SK-N-SH treated with all-trans-retinoic acid at 6 μM for 48 hours (cell line): ENCODE measurements around the gene VPS13A.

Experiments used
- ATAC-seq: fragments of 200-7000 bp; cut with Tn5 transposase; 3 replicates; pipeline ENCODE4 v1.9.1; 2020; ENCODE audit warnings: mild to moderate bottlenecking, moderate library complexity
- BACH2 ChIP-seq: fragments of 250-450 bp; sonication (Bioruptor Pico); IDR thresholded peaks from 2 replicates; pipeline ENCODE4 v1.9.0; 2021; ENCODE audit warnings: mild to moderate bottlenecking, borderline replicate concordance
- CREB5 ChIP-seq: fragments of 250-450 bp; sonication (Bioruptor Pico); IDR thresholded peaks from 2 replicates; pipeline ENCODE4 v1.5.1; 2020; ENCODE audit warnings: low read depth, mild to moderate bottlenecking, moderate library complexity
- CSDC2 ChIP-seq: fragments of 250-450 bp; sonication (Bioruptor Pico); IDR thresholded peaks from 2 replicates; pipeline ENCODE4 v1.5.0; 2020; ENCODE audit warnings: mild to moderate bottlenecking, moderate library complexity
- GLIS3 ChIP-seq: fragments of 250-450 bp; sonication (Bioruptor Pico); IDR thresholded peaks from 2 replicates; pipeline ENCODE4 v1.5.0; 2020; ENCODE audit warnings: mild to moderate bottlenecking, moderate library complexity
- OSR1 ChIP-seq: fragments of 250-450 bp; sonication (Bioruptor Pico); IDR thresholded peaks from 2 replicates; pipeline ENCODE4 v1.8.0; 2022; ENCODE audit warnings: moderate library complexity, mild to moderate bottlenecking, inconsistent platforms
- PATZ1 ChIP-seq: fragments of 250-450 bp; sonication (Bioruptor Pico); IDR thresholded peaks from 2 replicates; pipeline ENCODE4 v1.8.0; 2020; ENCODE audit warnings: mild to moderate bottlenecking, moderate library complexity, borderline replicate concordance
- POU6F1 ChIP-seq: fragments of 250-450 bp; sonication (Bioruptor Pico); IDR thresholded peaks from 2 replicates; pipeline ENCODE4 v1.8.0; 2021; ENCODE audit warnings: low read depth, mild to moderate bottlenecking, moderate library complexity, borderline replicate concordance
- PPARA ChIP-seq: fragments of 250-450 bp; sonication (Bioruptor Pico); IDR thresholded peaks from 2 replicates; pipeline ENCODE4 v1.5.0; 2020; ENCODE audit warnings: mild to moderate bottlenecking, borderline replicate concordance
- RARB ChIP-seq: fragments of 250-450 bp; sonication (Bioruptor Pico); IDR thresholded peaks from 2 replicates; pipeline ENCODE4 v1.8.0; 2021; ENCODE audit warnings: mild to moderate bottlenecking, moderate library complexity
- SNAI2 ChIP-seq: fragments of 250-450 bp; sonication (Bioruptor Pico); IDR thresholded peaks from 2 replicates; pipeline ENCODE4 v1.5.0; 2020; ENCODE audit warnings: mild to moderate bottlenecking, moderate library complexity
- TCF4 ChIP-seq: fragments of 250-450 bp; sonication (Bioruptor Pico); IDR thresholded peaks from 2 replicates; pipeline ENCODE4 v1.8.0; 2021; ENCODE audit warnings: mild to moderate bottlenecking, moderate library complexity, borderline replicate concordance
- TOX ChIP-seq: fragments of 250-450 bp; sonication (Bioruptor Pico); IDR thresholded peaks from 2 replicates; pipeline ENCODE4 v1.8.0; 2021; ENCODE audit warnings: mild to moderate bottlenecking, moderate library complexity, borderline replicate concordance
- ZC3H10 ChIP-seq: fragments of 250-450 bp; sonication (Bioruptor Pico); IDR thresholded peaks from 2 replicates; pipeline ENCODE4 v1.5.1; 2021; ENCODE audit warnings: mild to moderate bottlenecking, moderate library complexity
- ZFP3 ChIP-seq: fragments of 250-450 bp; sonication (Bioruptor Pico); IDR thresholded peaks from 2 replicates; pipeline ENCODE4 v1.5.0; 2020; ENCODE audit warnings: mild to moderate bottlenecking, moderate library complexity
- ZFP30 ChIP-seq: fragments of 450-650 bp; formaldehyde crosslinking; IDR thresholded peaks from 2 replicates; pipeline ENCODE4 v1.5.0; 2022; ENCODE audit warnings: mild to moderate bottlenecking, moderate library complexity
- ZNF565 ChIP-seq: fragments of 450-650 bp; formaldehyde crosslinking; conservative IDR thresholded peaks from 2 replicates; pipeline ENCODE4 v1.5.0; 2020; ENCODE audit warnings: low read depth, mild to moderate bottlenecking, moderate library complexity
- ZNF70 ChIP-seq: fragments of 450-650 bp; formaldehyde crosslinking; IDR thresholded peaks from 2 replicates; pipeline ENCODE4 v1.5.0; 2020; ENCODE audit warnings: mild to moderate bottlenecking, moderate library complexity
- ZNF8 ChIP-seq: fragments of 450-650 bp; formaldehyde crosslinking; IDR thresholded peaks from 2 replicates; pipeline ENCODE4 v1.5.0; 2020; ENCODE audit warnings: mild to moderate bottlenecking, moderate library complexity
- TF ChIP-seq, protein P1 (sequence below): fragments of 250-450 bp; sonication (Bioruptor Pico); IDR thresholded peaks from 2 replicates; pipeline ENCODE4 v1.5.0; 2020; ENCODE audit warnings: mild to moderate bottlenecking, moderate library complexity
- TF ChIP-seq, protein P2 (sequence below): fragments of 250-450 bp; sonication (Bioruptor Pico); IDR thresholded peaks from 2 replicates; pipeline ENCODE4 v1.5.1; 2021; ENCODE audit warnings: mild to moderate bottlenecking, moderate library complexity

VPS13A gene

DNA sequence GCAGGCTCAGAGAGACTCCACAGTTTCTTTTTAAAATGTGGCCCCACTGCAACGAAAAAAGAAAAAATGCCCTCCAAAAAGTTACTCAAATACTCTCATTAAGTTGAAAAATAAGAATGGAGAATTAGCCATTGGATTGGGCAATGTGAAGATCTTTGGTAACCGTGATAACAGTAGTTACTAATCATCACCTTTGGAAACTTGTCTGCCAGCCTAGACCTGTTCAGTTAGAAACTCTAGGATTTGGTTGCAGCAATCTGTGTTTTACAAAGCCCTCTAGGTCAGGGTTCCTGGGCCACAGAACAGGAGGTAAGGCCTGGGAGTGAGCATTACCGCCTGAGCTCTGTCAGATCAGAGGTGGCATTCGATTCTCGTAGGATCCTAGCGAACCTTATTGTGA lies 34.2 kb downstream of the VPS13A start (continued):
- TF ChIP-seq CREB5 (CRISPR knock-in tag) (no peak), PPARA (CRISPR knock-in tag) (no peak), ZFP3 (no peak), ZNF70 (CRISPR knock-in tag) (no peak), CSDC2 (no peak), GLIS3 (CRISPR knock-in tag) (no peak), TOX (no peak), ZC3H10 (no peak)
- TF ChIP-seq, protein P1, sequence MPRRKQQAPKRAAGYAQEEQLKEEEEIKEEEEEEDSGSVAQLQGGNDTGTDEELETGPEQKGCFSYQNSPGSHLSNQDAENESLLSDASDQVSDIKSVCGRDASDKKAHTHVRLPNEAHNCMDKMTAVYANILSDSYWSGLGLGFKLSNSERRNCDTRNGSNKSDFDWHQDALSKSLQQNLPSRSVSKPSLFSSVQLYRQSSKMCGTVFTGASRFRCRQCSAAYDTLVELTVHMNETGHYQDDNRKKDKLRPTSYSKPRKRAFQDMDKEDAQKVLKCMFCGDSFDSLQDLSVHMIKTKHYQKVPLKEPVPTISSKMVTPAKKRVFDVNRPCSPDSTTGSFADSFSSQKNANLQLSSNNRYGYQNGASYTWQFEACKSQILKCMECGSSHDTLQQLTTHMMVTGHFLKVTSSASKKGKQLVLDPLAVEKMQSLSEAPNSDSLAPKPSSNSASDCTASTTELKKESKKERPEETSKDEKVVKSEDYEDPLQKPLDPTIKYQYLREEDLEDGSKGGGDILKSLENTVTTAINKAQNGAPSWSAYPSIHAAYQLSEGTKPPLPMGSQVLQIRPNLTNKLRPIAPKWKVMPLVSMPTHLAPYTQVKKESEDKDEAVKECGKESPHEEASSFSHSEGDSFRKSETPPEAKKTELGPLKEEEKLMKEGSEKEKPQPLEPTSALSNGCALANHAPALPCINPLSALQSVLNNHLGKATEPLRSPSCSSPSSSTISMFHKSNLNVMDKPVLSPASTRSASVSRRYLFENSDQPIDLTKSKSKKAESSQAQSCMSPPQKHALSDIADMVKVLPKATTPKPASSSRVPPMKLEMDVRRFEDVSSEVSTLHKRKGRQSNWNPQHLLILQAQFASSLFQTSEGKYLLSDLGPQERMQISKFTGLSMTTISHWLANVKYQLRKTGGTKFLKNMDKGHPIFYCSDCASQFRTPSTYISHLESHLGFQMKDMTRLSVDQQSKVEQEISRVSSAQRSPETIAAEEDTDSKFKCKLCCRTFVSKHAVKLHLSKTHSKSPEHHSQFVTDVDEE (CRISPR knock-in tag): no peak

DNA sequence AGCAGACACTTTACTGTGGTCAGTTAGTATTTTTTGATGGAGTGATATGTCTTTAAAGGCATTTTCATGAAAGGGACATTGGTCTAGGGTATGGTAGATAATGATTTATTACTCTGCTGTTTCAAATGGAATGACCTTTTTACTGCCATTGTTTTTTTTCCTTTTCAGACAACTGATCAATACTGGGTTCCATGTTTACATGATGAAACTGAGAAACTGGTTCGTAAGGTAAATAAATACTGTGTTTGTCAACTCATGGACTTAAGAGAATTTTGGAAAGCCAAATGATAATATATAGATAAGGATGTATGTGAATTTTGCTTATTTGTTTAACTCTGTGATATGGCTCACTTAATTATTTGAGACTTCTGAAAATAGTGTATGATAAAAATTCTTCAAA lies 35.5 kb downstream of the VPS13A start:
- ATAC-seq: no peak

More for the DNA sequence above, 35.5 kb downstream of the VPS13A start:
- TF ChIP-seq ZNF565 (no peak), GLIS3 (CRISPR knock-in tag) (no peak), PPARA (CRISPR knock-in tag) (no peak), SNAI2 (no peak), POU6F1 (no peak), TCF4 (CRISPR knock-in tag) (no peak), CSDC2 (no peak), ZFP3 (no peak), ZNF8 (CRISPR knock-in tag) (no peak), ZC3H10 (no peak), ZFP30 (no peak), BACH2 (CRISPR knock-in tag) (no peak), TOX (no peak), RARB (CRISPR knock-in tag) (no peak), ZNF70 (CRISPR knock-in tag) (no peak), OSR1 (CRISPR knock-in tag) (no peak), PATZ1 (CRISPR knock-in tag) (no peak), CREB5 (CRISPR knock-in tag) (no peak)
- TF ChIP-seq, protein P2, sequence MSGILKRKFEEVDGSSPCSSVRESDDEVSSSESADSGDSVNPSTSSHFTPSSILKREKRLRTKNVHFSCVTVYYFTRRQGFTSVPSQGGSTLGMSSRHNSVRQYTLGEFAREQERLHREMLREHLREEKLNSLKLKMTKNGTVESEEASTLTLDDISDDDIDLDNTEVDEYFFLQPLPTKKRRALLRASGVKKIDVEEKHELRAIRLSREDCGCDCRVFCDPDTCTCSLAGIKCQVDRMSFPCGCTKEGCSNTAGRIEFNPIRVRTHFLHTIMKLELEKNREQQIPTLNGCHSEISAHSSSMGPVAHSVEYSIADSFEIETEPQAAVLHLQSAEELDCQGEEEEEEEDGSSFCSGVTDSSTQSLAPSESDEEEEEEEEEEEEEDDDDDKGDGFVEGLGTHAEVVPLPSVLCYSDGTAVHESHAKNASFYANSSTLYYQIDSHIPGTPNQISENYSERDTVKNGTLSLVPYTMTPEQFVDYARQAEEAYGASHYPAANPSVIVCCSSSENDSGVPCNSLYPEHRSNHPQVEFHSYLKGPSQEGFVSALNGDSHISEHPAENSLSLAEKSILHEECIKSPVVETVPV (CRISPR knock-in tag): no peak
- TF ChIP-seq, protein P1 (CRISPR knock-in tag): no peak
